HepG2 (cell line): ENCODE data around the gene INO80B. TPM values are rescaled to one million over a fixed set of nuclear protein-coding genes. Genes with fewer than 3 reads are reported as not detected.
A peak's percentile ranks its signal among the peaks of the same experiment; 100 is the strongest.

Source experiments
- CBX2 ChIP-seq, 2 experiments: fragments of 200-600 bp in 1 of 2; sonication (generic); formaldehyde crosslinking in 1 of 2; IDR thresholded peaks; 2 replicates each; pipeline versions ENCODE4 v1.7.0 to v1.8.1; 2018 to 2022; ENCODE audit warnings: low read depth in 2 of 2, low read length in 1 of 2, mild to moderate bottlenecking in 1 of 2, missing genetic modification reagents in 1 of 2
- DBP ChIP-seq: sonication (generic); formaldehyde crosslinking; IDR thresholded peaks from 2 replicates; pipeline ENCODE4 v1.4.0; 2020; ENCODE audit warnings: missing genetic modification reagents; ENCODE audit errors: not compliant biosample characterization
- HOMEZ ChIP-seq: IDR thresholded peaks from 2 replicates; pipeline ENCODE4 v1.6.1; 2016; ENCODE audit warnings: low read depth
- KAT7 ChIP-seq: IDR thresholded peaks from 2 replicates; pipeline ENCODE4 v1.6.1; 2018; ENCODE audit warnings: borderline replicate concordance, missing compliant biosample characterization
- MYC ChIP-seq: sonication (generic); formaldehyde crosslinking; IDR thresholded peaks from 2 replicates; pipeline ENCODE4 v1.9.0; 2021; ENCODE audit warnings: missing genetic modification reagents, borderline replicate concordance
- PBX2 ChIP-seq: IDR thresholded peaks from 2 replicates; pipeline ENCODE4 v1.6.1; 2016; ENCODE audit warnings: control low read depth
- PLSCR1 ChIP-seq: sonication (generic); formaldehyde crosslinking; IDR thresholded peaks from 2 replicates; pipeline ENCODE4 v1.5.0; 2020; ENCODE audit warnings: missing genetic modification reagents, mild to moderate bottlenecking, borderline replicate concordance
- POLR2AphosphoS2 ChIP-seq: IDR thresholded peaks from 2 replicates; pipeline ENCODE4 v1.6.1; 2011; ENCODE audit warnings: low read depth, low read length, improper control_type of control experiment
- SETDB1 ChIP-seq: sonication (generic); formaldehyde crosslinking; IDR thresholded peaks from 2 replicates; pipeline ENCODE4 v1.5.1; 2020; ENCODE audit warnings: missing genetic modification reagents, mild to moderate bottlenecking, borderline replicate concordance
- SP2 ChIP-seq: sonication (generic); formaldehyde crosslinking; IDR thresholded peaks from 2 replicates; pipeline ENCODE4 v1.5.1; 2020; ENCODE audit warnings: mild to moderate bottlenecking, missing genetic modification reagents
- U2AF1 ChIP-seq: fragments of 200-400 bp; formaldehyde crosslinking; optimal IDR thresholded peaks from 2 replicates; pipeline ENCODE3; 2017; ENCODE audit warnings: mild to moderate bottlenecking, low read depth, low read length
- ZBTB42 ChIP-seq: sonication (generic); formaldehyde crosslinking; IDR thresholded peaks from 2 replicates; pipeline ENCODE4 v1.5.0; 2020; ENCODE audit warnings: mild to moderate bottlenecking, missing genetic modification reagents
- ZFYVE20 ChIP-seq: sonication (generic); formaldehyde crosslinking; IDR thresholded peaks from 2 replicates; pipeline ENCODE4 v1.8.0; 2023; ENCODE audit warnings: low read depth, mild to moderate bottlenecking, moderate library complexity, missing genetic modification reagents, borderline replicate concordance
- ZNF224 ChIP-seq: sonication (generic); formaldehyde crosslinking; IDR thresholded peaks from 2 replicates; pipeline ENCODE4 v1.5.0; 2020; ENCODE audit warnings: mild to moderate bottlenecking, missing genetic modification reagents
- ZNF264 ChIP-seq: sonication (generic); formaldehyde crosslinking; IDR thresholded peaks from 2 replicates; pipeline ENCODE4 v1.4.0; 2020; ENCODE audit warnings: missing genetic modification reagents
- ZNF737 ChIP-seq: sonication (generic); formaldehyde crosslinking; IDR thresholded peaks from 2 replicates; pipeline ENCODE4 v1.5.0; 2020; ENCODE audit warnings: missing genetic modification reagents, mild to moderate bottlenecking, borderline replicate concordance
- ZNF792 ChIP-seq: IDR thresholded peaks from 2 replicates; pipeline ENCODE4 v1.6.1; 2016
- polyA plus RNA-seq, 8 experiments: library from polyadenylated mRNA; depleted of rRNA in 3 of 8; stranded (reverse) in 7 of 8; unstranded in 1 of 8; fragments of >200 nt; fragmentation: Illumina TruSeq in 4 of 8; extraction: Trizol in 4 of 8; gene quantifications; 2 replicates each; pipeline versions ENCODE4 v1.2.1 to v1.2.3, GENCODE V29; 2011 to 2016; ENCODE audit warnings: low read depth in 4 of 8, missing spikeins in 1 of 8, mixed read lengths in 1 of 8; ENCODE audit not compliant: insufficient read depth in 1 of 8
- total RNA-seq, 5 experiments: library from RNA; depleted of rRNA; stranded (reverse); fragments of >200 nt; fragmentation: Illumina TruSeq; extraction: Trizol; gene quantifications; 2 replicates each; pipeline ENCODE4 v1.2.3, GENCODE V29; 2016; ENCODE audit warnings: low read depth in 1 of 5
- TF ChIP-seq, protein P1 (sequence below): IDR thresholded peaks from 2 replicates; pipeline ENCODE4 v1.6.1; 2016; ENCODE audit warnings: low read depth, control low read depth
- TF ChIP-seq, protein P2 (sequence below): sonication (generic); formaldehyde crosslinking; IDR thresholded peaks from 2 replicates; pipeline ENCODE4 v1.5.0; 2020; ENCODE audit warnings: mild to moderate bottlenecking, low read depth, missing genetic modification reagents, borderline replicate concordance

Gene INO80B
- total and polyA plus RNA-seq, 2 of the 13 experiments (the other 11 are each of a cell fraction or from before 2014, with no cell fraction given) = 6.2 to 14.5 TPM

- TF ChIP-seq MYC (CRISPR knock-in tag) (peak; percentile 11), ZNF264 (CRISPR knock-in tag) (no peak; the same call in 1 of the 2 replicates), SETDB1 (CRISPR knock-in tag) (no peak), ZNF737 (CRISPR knock-in tag) (peak; percentile 92; the same call in 1 of the 2 replicates), DBP (CRISPR knock-in tag) (no peak), KAT7 (CRISPR knock-in tag) (peak; percentile 13; the same call in 1 of the 2 replicates), ZNF792 (CRISPR knock-in tag) (peak; percentile 63; the same call in 1 of the 2 replicates), ZBTB42 (CRISPR knock-in tag) (no peak), POLR2AphosphoS2 (peak; percentile 85; the same call in 1 of the 2 replicates), CBX2 (IDR thresholded peaks at IDR 0.05; ENCODE audit: low read depth, low read length) (no peak), CBX2 (CRISPR knock-in tag; IDR thresholded peaks at IDR 0.05; ENCODE audit: low read depth) (0 out of 2 replicates have a peak, but pooled peaks have one; percentile 92), HOMEZ (no peak), U2AF1 (no peak), PBX2 (no peak), ZFYVE20 (peak; percentile 88; the same call in 1 of the 2 replicates), SP2 (CRISPR knock-in tag) (no peak), PLSCR1 (CRISPR knock-in tag) (peak; percentile 92), ZNF224 (CRISPR knock-in tag) (peak; percentile 23; the same call in 1 of the 2 replicates)
- TF ChIP-seq, protein P1, sequence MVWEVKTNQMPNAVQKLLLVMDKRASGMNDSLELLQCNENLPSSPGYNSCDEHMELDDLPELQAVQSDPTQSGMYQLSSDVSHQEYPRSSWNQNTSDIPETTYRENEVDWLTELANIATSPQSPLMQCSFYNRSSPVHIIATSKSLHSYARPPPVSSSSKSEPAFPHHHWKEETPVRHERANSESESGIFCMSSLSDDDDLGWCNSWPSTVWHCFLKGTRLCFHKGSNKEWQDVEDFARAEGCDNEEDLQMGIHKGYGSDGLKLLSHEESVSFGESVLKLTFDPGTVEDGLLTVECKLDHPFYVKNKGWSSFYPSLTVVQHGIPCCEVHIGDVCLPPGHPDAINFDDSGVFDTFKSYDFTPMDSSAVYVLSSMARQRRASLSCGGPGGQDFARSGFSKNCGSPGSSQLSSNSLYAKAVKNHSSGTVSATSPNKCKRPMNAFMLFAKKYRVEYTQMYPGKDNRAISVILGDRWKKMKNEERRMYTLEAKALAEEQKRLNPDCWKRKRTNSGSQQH (CRISPR knock-in tag) = no peak
- TF ChIP-seq, protein P2, sequence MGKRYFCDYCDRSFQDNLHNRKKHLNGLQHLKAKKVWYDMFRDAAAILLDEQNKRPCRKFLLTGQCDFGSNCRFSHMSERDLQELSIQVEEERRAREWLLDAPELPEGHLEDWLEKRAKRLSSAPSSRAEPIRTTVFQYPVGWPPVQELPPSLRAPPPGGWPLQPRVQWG = no peak
Measured at GRCh38 chr2:74441690-74442482, 13.0 kb upstream of the INO80B start, which contains the start of gene RTKN (continued).
